Measurements from ENCODE around the gene DFFB.

GRCh38 chr1:3889936-3890335, 32.7 kb downstream of the DFFB start:
- no peak for TF ChIP-seq ZNF496 (CRISPR knock-in tag; IDR thresholded peaks at IDR 0.05; ENCODE audit: insufficient replicate concordance)
- no peak for TF ChIP-seq CSRNP2 (CRISPR knock-in tag; conservative IDR thresholded peaks at IDR 0.05; ENCODE audit: low read depth)

Measured in HepG2 (cell line).